HG02943 (cell line): ENCODE results near the gene CCDC71L.

ENCODE experiments used
- ATAC-seq: cut with Tn5 transposase; IDR thresholded peaks from one replicate; pipeline ENCODE4 v1.9.1; 2021; ENCODE audit warnings: mild to moderate bottlenecking, low read depth, moderate library complexity; ENCODE audit not compliant: unreplicated experiment

CCDC71L gene

DNA sequence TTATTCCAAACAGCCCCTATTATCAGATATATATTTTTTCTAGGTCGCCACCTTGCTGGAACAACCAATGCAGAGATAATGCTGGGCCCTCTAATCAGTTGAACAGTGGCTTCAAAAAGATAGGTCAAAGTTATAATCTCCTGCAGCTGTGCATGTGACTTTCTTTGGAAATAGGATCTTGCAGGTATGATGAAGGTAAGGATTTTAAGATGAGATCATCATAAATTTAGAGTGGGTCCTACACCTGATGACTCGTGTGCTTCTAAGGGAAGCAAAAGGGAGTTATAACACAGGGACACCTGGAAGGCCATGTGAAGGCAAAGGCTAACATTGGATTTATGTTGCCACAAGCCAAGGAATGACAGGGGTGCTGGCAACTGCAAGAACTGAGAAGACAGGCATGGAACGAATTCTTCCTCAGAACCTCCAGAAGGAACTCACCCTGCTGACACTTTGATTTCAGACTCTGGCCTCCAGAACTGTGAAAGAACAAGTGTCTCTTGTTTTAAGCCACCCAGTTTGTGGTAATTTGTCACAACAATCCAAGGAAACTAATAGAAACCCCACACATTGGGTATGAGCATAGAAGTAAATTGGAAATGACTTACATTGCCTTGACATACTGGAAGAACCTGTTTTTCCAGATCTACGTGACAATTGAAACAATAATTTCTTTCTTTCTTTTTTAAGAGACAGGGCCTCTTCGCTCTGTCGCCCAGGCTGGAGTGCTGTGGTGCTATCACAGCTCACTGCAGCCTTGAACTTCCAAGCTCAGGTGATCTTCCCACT is 34.4 kb downstream of the CCDC71L start:
- ATAC-seq = no peak

DNA sequence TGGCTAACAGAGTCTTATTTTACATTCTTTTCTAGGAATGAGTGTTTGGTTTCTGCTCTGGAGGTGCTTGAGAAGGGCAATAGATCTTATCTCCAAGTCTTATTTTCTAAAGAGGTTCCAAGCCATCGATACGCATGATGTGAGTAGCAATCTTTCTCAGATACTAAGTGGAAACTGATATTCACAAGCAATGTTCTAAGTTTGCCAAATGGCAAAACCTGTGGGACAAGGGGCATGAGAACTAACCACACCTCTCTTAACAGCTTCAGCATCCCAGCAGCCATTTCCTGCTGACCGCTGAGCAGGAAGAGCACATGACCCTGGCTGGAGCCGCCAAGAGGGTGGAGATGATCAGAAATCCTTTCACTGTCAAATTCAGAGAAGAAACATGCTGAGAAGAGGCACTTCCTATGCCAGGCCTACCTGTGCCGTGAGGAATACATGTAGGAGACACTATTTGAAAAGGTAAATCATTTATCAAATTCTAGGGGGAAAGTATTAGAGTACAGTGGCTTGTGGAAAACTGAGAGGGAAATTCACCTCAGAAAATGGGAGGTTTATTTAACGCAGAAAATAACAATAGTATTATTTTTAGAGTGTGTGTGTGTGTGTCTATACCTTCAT is 35.2 kb downstream of the CCDC71L start:
- no peak for ATAC-seq

GRCh38 chr7:106623853-106624252 is 37.1 kb downstream of the CCDC71L start:
- ATAC-seq = no peak

GRCh38 chr7:106623315-106623660 is 37.7 kb downstream of the CCDC71L start:
- no peak for ATAC-seq

DNA sequence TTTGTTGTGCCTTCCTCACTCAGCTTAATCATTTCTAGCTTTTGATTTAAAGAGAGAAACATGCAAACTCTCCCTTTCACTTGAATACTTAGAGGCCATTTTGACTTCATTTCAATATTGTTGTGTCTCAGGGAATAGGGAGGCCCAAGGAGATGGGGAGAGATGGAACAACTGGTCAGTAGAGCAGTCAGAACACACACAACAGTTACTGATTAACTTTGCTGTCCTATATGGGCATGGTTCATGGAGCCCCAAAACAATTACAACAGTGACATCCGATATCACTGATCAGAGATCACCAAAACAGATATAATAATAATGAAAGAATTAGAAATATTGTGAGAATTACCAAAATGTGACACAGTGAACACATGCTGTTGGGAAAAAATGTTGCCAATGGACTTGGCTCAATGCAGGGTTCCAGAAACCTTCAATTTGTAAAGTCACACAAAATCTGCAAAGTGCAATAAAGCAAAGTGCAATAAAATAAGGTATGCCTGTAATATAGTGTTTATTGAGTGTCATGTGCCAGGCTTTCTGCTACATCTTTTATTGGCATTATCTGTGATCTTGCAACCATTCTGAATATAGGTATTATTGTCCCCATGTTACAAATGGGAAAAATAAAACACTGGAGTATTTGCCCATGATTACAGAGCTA is 38.2 kb downstream of the CCDC71L start:
- no peak for ATAC-seq

DNA sequence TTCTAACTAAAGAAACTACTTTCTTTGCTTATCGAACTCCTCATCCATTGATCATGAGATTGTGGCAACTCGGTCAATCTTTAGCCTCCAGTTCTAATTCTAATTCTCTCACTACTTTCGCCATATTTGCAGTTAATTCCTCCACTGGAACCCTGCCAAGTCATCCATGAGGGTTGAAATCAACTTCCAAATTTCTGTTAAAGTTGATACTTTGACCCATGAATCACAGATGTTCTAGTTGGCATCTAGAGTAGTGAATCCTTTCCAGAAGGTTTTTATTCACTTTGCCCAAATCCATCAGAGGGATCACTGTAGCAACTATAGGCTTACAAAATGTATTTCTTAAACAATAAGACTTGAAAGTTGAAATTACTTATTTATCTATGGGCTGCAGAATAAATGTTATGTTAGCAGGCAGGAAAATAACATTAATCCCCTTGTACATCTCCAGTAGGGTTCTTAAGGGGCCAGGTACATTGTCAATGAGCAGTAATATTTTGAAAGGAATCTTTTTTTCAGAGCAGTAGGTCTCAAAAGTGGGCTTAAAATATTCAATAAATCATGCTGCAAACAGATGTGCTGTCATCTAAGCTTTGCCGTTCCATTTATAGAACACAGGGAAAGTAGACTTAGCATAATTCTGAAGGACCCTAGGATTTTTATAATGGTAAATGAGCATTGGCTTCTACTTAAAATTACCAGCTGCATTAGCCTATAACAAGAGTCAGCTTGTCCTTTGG is 39.4 kb downstream of the CCDC71L start:
- no peak for ATAC-seq

DNA sequence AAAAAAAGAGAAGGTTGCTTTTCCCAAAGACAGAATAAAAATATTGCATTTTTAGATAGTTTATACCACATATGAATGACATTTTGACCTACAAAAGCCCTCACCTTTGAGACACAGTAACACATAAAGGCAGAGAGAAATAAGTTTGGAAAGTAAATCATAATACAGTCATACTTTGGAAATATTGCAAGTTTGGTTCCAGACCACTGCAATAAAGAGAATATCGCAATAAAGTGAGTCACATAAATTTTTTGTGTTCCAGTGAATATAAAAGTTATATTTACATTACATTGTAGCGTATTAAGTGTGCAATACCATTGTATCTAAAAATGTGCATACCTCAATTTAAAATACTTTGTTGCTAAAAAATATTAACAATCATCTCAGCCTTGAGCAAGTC is 40.3 kb downstream of the CCDC71L start:
- no peak for ATAC-seq

- no peak for ATAC-seq
These were observed 40.9 kb downstream of the CCDC71L start for GRCh38 chr7:106620034-106620433.

DNA sequence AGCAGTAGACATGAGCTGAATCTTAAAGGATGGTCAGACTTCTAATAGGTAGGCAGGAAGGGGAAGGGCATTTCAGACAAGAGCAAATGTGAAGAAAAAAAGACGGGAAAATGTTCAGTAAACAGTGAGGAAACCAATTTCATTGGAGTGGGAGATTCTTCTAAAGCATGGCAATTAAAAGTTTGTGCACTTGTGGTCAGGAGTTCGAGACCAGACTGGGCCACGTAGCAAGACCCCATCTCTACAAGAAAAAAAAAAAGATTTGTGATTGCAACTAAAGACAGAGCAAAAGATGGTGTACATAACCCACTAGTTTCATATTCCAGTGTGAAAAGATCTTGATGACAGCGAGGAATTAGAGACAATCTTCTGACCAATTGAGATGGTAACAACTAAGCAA is 41.7 kb downstream of the CCDC71L start:
- no peak for ATAC-seq

GRCh38 chr7:106618480-106618879 is 42.5 kb downstream of the CCDC71L start:
- ATAC-seq = no peak

- no peak for ATAC-seq
These were observed 43.1 kb downstream of the CCDC71L start for GRCh38 chr7:106617860-106618259.

DNA sequence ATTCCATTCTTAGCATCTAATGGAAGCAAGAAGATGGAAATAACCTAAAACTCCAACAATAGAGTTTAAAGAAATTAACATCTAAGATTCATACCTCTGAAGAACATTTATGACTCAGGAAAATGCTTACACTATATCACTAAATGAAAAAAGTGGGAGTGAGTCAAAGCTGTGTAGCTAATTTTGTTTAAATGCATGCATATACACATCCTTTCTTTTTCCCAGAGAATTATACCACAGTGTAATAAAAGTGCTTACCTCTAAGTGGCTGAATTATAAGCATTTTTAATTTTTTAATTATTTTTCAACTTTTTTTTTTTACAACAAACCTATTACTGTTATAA is 44.3 kb downstream of the CCDC71L start:
- no peak for ATAC-seq

GRCh38 chr7:106615808-106616707 is 44.9 kb downstream of the CCDC71L start:
- no peak for ATAC-seq

- no peak for ATAC-seq
These were observed 46.2 kb downstream of the CCDC71L start for GRCh38 chr7:106614751-106615150.

DNA sequence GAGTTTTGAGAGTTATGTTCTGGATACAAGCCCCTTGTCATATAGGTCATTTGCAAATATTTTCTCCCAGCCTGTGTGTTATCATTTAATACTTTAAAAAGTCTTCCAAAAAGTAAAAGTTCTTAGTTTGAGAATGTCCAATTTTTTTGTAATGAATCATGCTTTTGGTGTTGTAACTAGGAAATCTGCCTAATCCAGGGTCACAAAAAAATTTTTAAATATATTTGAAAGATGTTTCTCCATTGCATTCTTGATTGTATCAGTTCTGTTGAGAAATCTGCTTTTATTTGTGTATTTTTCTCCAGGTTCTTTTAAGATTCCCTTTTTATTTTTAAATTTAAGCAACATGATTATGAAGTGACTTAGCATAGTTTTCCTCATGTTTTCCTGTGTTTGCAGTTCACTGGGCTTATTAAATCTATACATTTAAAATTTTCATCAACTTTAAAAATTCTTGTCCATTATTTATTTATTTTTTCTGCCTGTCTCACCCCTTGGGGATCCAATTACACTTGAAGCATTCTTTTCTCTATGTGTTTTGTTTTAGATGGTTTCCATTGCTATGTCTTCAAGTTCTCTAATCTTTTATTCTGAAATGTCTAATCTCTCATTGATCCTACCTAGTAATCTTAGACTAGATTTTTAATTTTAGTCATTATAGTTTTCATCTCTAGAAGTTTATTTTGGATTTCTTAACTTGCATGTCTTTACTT is 47.0 kb downstream of the CCDC71L start:
- ATAC-seq = no peak

DNA sequence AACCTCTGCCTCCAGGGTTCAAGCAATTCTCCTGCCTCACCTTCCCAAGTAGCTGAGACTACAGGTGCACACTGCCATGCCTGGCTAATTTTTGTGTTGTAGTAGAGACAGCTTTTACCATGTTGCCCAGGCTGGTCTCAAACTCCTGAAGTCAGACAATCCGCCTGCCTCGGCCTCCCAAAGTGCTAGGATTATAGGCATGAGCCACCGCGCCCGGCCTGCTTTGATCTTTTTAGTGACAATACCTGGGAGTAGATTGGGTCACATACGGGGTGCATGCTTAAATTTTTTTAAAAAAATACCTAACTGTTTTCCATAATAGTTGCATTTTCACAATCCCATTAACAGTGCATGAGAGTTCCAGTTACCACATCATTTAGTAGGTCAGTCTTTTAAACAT is 47.7 kb downstream of the CCDC71L start:
- no peak for ATAC-seq

DNA sequence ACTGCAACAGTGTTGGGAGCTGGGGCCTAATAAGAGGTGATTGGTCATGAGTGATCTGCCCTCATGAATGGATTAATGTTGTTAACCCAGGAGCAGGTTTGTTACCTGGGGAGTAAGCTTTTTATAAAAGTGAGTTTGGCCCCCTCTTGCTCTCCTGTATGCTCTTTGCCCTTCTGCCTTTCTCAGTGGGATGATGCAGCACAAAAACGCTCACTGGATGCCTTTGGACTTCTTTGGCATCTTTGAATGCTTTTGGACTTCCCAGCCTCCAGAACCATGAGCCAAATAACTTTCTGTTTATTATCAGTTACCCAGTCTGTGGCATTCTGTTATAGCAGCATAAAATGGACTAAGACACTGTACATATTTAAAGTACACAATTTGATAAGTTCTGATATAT is 48.5 kb downstream of the CCDC71L start:
- no peak for ATAC-seq

- ATAC-seq = no peak
These were observed 49.0 kb downstream of the CCDC71L start for GRCh38 chr7:106611911-106612310.

- no peak for ATAC-seq
These were observed 49.7 kb downstream of the CCDC71L start for GRCh38 chr7:106610996-106611886.
